Thyroid gland (tissue), 4 donors: ENCODE data around the gene DGCR2.

Experiments
- CTCF ChIP-seq, 6 experiments: fragments of 200-600 bp in 3 of 6; fragments of 450-650 bp in 3 of 6; sonication (generic) in 3 of 6; IDR thresholded peaks; one replicate each; pipeline ENCODE4 v1.5.1; 2016 to 2019; ENCODE audit warnings: antibody characterized with exemption in 6 of 6, mild to moderate bottlenecking in 2 of 6, inconsistent platforms in 1 of 6, moderate library complexity in 1 of 6
- POLR2A ChIP-seq, 2 donors: fragments of 450-650 bp; IDR thresholded peaks; one replicate each; pipeline ENCODE4 v1.6.1; 2017; ENCODE audit warnings: antibody characterized with exemption in 2 of 2, mild to moderate bottlenecking in 2 of 2, moderate library complexity in 1 of 2

- TF ChIP-seq CTCF (IDR thresholded peaks at IDR 0.05) (no peak), POLR2A (IDR thresholded peaks at IDR 0.05) (no peak)
Observed at GRCh38 chr22:19143212-19143611, 21.0 kb upstream of the DGCR2 start.
